ENCODE measurements around the gene PHF21B.

DNA sequence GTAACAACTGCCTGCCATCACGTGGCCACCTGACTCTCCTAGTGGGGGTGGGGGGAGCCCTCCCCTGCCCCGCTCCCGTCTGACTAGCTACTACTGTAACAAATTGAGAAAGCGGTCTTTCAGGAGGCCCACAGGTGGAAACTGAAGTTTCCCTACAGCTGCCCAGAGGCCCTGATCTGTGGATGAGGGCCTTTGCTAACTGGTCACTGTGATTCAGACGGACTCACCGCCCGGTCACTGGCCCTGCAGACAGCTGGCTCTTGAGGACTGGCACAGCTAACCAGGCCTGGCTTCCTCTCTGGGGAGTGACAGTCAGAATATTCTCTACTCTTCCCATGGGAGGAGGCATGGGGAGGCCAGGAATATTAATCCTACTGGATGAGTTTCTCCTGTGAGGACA lies 140.6 kb downstream of the PHF21B start:
- TF ChIP-seq, protein P1, sequence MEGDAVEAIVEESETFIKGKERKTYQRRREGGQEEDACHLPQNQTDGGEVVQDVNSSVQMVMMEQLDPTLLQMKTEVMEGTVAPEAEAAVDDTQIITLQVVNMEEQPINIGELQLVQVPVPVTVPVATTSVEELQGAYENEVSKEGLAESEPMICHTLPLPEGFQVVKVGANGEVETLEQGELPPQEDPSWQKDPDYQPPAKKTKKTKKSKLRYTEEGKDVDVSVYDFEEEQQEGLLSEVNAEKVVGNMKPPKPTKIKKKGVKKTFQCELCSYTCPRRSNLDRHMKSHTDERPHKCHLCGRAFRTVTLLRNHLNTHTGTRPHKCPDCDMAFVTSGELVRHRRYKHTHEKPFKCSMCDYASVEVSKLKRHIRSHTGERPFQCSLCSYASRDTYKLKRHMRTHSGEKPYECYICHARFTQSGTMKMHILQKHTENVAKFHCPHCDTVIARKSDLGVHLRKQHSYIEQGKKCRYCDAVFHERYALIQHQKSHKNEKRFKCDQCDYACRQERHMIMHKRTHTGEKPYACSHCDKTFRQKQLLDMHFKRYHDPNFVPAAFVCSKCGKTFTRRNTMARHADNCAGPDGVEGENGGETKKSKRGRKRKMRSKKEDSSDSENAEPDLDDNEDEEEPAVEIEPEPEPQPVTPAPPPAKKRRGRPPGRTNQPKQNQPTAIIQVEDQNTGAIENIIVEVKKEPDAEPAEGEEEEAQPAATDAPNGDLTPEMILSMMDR (IDR thresholded peaks at IDR 0.05) = no peak
- TF ChIP-seq POLR2AphosphoS5 (IDR thresholded peaks at IDR 0.05; ENCODE audit: low read depth, low read length) (no peak), SIN3A (IDR thresholded peaks at IDR 0.05; ENCODE audit: borderline replicate concordance, insufficient read depth, low read depth, low read length) (no peak)
- TF ChIP-seq, protein P2, sequence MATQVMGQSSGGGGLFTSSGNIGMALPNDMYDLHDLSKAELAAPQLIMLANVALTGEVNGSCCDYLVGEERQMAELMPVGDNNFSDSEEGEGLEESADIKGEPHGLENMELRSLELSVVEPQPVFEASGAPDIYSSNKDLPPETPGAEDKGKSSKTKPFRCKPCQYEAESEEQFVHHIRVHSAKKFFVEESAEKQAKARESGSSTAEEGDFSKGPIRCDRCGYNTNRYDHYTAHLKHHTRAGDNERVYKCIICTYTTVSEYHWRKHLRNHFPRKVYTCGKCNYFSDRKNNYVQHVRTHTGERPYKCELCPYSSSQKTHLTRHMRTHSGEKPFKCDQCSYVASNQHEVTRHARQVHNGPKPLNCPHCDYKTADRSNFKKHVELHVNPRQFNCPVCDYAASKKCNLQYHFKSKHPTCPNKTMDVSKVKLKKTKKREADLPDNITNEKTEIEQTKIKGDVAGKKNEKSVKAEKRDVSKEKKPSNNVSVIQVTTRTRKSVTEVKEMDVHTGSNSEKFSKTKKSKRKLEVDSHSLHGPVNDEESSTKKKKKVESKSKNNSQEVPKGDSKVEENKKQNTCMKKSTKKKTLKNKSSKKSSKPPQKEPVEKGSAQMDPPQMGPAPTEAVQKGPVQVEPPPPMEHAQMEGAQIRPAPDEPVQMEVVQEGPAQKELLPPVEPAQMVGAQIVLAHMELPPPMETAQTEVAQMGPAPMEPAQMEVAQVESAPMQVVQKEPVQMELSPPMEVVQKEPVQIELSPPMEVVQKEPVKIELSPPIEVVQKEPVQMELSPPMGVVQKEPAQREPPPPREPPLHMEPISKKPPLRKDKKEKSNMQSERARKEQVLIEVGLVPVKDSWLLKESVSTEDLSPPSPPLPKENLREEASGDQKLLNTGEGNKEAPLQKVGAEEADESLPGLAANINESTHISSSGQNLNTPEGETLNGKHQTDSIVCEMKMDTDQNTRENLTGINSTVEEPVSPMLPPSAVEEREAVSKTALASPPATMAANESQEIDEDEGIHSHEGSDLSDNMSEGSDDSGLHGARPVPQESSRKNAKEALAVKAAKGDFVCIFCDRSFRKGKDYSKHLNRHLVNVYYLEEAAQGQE (IDR thresholded peaks at IDR 0.05; ENCODE audit: insufficient read depth in 1 of 2, low read depth in 2 of 2, low read length in 1 of 2) = no peak
